ENCODE data around the gene GUCY1B1.
"Not testable (repeated sequence)": the region's sequence is repeated elsewhere in the genome, so short reads cannot be mapped to it uniquely, and the experiment has no call there.

Gene GUCY1B1

DNA sequence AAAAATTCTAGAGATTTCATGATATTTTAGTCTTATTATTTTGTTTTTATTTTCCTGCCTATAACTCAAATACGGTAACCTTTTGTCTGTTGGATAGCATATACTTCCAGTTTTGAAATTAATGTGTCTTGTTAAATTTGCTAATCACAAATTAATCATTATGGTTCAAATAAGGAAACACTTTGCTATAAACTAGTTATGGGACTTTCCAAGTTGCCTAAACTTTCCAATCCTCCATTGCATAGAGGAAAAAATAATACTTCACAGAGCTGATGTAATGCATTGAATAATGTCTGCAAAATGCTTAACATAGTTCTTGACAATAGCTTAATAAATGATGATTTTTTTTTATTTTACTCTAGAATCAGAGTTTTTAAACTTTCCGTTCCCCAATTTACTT lies 4.7 kb downstream of the GUCY1B1 start:
- no peak for DNase-seq

DNA sequence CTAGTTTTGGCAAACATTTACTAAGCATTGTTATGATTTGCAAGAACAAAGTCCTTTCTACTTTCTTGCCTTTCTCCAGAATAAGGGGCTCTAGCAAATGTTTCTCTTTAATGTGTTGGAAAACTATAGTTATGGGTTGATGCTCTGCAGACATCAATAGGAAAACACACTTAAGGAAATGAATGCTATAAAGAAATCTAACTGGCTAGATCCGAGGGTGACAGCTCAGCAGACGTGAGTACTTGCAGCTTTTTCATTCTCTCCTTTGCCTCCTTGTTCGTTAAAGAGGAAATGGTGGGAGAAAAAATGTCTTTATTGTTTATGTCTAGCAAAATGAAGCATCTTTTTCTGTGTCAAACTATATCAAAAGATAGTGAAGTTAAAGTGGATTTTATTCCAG lies 6.3 kb downstream of the GUCY1B1 start:
- no peak for DNase-seq

DNA sequence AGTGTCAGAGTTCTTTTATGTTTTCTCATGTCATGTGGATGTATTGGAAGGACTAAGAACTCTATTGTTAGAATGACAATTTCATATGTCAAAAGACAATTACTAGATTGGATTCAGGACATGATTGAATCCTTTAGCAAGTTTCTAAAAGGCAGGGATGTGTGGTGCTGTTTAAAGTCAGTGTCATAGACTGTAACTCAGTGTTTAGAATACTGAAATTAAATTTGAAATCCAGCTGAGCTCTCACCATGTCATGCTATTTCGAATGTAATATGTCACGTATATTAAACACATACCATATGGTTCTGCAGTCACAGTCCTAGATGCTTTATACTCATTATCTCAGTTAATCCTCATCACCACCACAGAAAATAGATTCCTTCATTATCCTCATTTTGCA lies 7.8 kb downstream of the GUCY1B1 start:
- DNase-seq, result no peak

DNA sequence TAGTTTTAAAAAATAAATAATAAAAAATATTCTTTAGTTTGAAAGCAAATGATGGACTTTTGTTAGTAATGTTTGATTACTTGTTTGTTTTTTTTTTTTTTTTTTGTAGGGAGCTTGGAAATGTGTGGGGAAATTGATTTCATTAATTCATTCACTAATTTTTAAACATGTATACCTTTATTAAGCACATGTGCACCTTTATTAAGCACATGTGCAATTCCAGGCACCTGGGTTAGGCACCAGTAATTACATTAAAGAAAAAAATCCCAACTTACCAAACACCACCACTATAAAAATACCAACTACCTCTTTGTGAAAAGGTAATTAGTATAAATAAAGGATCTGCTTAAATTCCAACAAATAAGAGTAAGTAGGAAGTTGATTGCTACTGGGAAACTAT lies 9.5 kb downstream of the GUCY1B1 start:
- no peak for DNase-seq

DNA sequence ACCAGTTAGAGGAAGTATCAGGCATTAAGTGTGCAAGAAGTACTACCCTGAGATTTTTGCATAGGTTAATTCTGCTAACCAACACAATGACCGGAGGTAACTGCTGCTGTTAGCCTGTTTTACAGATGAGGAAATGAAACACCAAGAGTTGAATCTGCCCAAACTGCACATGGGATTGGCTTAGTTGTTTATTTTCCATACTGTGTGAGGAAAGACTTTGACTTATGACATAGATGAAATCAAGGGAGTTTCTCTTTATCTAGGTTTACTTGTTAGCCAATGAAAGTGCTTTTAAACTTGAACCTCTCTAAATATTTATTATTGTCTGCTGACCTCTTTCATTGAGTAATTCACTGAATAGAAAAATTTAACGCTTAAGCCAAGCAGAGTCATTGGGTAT lies 10.3 kb downstream of the GUCY1B1 start:
- no peak for DNase-seq

DNA sequence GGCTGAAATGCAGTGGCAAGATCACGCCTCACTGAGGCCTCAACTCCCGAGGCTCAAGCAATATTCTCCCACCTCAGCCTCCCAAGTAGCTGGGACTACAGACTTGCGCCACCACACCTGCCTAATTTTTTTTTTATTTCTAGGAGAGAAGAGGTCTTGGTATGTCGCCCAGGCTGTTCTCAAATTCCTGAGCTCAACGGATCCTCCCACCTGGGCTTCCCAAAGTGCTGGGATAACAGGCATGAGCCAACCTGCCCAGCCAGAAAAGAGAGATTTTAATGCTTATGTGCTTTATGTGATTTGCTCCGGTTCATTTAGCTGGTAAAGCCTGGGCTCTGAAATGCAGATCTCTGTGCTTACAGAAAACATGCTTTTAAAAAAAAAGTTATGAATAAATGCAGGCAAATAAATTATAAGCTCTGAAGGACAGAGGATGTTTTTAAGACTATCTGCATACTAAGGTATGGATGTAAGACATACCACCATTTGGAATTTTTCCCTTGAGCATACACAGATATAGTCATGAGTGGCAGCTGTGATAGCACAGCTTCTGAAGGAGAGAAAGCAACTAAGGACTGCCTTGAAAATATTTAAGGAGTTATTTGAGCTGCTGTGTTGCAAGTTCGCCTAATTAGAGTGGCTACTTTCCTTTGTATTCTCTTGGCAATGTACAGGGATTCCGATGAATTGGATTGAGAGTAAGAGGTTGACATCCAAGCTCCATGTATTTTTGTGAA lies 13.8 kb downstream of the GUCY1B1 start:
- DNase-seq, result no peak

DNA sequence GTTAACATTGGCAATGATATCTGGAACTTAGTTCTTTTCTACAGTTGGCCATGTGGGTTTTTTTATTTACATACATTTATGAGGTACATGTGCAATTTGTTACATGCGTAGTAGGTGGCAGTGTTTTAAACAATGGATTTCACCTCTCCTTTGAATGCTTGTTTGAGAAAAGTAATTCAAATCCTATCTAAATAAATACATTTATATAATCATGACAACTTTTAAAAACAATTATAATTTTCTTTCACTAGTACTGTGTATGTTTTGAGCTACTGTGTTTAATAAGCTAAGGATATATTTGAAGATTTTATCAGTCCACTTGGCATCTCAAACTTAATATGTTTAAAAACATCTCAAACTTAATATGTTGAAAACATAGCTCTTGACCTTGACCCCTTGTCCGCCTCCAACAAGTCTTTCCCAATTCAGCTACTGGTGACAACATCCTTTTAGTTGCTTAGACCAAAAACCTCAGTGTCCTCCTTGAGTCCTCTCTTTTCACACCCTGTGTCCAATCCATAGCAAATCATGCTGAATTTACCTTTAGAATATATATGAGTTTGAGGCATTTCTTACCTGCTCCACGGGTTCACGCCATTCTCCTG lies 14.5 kb downstream of the GUCY1B1 start:
- no peak for DNase-seq

DNA sequence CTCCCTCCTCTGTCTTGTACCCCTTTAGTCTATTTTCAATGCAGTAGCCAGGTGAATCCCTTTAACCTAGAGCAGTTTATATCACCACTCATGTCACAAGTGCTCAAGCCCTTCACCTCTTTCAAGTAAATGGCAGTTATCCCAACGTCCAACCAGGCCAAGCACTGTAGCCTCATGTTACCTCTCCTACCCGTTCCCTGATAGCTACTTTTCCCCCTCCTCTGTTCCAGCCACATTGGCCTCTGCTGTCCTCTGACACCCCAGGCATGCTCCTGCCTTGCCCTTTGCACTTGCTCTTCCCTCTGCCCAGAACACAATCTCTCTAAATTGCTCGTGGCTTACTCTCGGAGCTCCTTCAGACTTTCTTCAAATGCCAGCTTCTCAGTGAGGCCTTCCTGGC lies 15.2 kb downstream of the GUCY1B1 start:
- DNase-seq, result no peak

DNA sequence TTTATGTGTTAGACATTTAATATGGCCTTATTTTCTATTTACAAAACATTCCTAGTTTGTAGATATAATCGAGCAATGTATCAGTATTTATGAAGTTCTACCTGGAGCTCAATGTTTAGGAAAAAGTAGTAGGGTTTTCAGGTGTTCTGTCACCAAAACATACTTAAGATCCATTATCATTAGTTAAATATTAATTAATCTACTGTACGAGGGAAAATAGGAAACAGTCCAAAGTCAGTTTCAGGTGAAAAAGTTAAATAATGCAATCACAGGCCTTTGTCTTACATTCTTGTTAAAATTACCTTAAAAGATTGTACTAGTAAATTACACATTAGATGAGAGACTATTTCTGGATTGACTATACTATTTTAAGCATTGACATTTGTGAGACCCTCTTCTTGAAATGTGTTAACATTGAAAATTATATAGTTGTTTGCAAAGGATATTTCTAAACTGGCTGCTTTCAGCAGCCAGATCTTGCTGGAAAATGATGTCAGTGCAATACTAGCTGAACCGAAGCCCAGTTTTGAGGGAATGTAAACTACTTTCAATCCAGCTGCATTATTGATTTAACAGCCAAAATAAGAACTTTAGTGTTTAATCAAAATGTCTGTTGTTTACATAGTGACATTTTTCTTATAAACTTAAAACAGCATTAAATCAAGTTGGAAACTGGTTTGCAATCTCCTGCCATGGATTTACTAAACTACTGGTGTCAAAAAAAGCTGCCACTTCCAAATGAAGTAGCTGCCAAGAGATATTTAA lies 19.3 kb downstream of the GUCY1B1 start:
- DNase-seq, result no peak

DNA sequence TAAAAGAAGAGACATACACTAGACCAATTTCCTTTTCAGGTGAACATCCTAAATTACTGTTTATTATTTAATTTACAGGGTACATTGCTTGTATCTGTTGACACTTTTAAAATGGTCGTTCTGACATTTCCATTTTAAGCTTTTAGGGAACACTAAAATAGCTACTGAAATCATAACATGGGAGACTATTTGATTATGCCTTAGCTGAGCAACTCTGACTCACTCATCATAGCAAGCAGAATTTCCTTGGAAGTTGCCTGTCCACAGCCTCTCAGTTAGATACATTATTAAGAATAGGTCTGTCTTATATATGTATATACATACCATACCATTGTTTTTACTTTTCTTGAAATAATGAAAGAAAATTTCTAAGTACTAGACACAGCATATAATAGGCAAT lies 22.0 kb downstream of the GUCY1B1 start:
- DNase-seq, result no peak

DNA sequence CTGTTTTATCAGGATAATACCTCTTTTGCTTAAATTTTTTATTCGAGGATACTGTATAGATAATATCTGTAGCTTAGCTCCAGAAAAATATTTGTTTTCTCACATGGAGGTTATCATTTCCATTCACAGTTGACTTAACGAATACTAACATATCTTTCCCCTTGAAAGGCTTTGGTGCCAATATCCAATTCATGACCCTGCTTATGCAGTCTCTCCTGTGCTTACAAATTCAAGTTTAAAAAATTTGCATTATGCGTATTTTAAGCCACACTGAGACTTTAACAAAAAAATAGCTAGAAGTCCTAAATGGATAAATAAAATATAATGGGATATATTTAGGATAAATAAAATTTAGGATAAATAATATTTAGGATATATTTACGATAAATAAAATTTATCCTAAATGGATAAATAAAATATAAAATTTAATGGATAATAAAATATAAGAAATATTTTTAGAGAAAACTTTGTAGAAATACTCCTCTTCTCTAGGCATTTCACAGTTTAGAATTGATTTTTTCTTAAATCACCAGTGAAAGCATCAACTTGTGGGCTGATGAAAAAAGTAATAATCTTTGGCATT lies 22.5 kb downstream of the GUCY1B1 start:
- DNase-seq, result no peak

DNA sequence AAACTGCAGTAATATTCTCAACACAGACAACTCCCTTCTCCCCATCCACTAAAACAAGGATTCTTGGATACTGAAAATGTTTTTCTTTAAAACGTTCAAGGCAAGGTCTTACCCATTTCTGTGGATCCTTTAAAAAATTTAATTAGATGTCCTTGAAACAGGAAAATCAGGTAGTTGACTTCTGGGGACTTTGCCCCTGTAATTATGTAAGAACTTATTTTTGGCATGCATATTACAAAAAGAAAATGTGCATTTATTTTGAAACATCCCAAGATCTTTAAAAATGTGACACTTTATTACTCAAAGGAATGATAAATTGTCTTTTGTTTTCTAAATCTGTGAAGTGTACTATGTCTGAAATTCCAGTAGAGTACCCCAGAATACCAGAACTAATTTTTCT lies 25.8 kb downstream of the GUCY1B1 start:
- DNase-seq, result no peak

DNA sequence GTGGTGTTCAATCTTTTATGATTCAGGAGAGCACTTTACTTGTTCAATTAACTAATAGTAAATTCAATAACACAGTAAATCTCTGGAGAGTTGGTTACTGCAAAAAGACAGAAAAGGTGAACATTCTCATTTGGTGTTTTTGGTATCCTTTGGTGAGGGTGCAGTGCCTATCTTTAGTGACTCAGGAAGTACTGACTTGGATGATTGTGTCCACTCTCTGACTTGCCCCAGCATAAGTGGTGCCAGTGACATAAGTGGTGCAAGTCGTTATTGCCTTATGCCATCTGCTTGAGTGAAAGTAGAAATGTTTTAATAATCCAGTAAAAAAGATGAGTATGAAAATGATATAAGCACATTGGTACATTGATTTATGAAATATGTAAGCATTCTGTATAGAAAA lies 27.0 kb downstream of the GUCY1B1 start:
- DNase-seq, result no peak

DNA sequence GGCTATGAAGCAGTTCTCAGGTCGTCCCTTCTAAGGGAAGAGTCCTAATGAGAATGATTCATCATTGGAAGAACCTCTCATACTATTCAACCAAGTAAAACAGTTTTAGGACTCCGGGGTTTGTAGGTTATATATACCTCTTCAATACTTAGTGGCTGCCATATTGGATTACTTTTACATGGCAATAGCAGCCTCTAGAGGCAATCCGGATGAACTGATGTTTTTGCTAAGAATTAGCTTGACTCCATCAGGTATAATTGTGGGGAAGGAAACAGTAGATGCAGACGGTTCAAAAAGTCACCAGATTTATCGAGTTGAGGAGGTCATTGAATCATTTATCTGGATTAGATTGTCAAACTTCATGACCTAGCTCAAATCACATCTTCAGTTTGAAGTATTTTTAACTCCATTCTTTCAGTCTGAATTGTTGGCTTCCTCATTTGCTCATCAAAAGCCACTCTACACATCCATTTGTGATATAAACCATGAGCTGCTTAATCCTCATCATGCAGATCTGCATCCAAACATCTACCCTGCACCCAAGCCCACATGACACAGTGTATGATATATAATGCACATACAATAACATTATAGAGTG lies 28.4 kb downstream of the GUCY1B1 start:
- no peak for DNase-seq

DNA sequence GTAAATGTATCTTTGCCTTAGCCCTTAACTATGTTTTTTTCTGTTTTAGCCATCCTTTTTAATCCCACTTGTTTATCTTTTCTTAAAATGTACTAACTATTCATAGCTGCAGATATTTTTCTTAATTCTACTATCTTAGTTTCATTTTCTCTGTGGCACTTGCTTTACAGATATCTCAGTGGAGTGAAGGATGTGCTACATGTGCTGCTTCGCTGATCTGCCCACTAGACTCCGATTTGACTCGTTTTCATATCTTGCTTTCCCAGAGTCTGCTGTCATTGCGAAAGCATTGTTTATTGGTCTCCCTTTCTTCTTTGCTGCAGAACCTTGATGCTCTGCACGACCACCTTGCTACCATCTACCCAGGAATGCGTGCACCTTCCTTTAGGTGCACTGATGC lies 30.6 kb downstream of the GUCY1B1 start:
- no peak for DNase-seq

DNA sequence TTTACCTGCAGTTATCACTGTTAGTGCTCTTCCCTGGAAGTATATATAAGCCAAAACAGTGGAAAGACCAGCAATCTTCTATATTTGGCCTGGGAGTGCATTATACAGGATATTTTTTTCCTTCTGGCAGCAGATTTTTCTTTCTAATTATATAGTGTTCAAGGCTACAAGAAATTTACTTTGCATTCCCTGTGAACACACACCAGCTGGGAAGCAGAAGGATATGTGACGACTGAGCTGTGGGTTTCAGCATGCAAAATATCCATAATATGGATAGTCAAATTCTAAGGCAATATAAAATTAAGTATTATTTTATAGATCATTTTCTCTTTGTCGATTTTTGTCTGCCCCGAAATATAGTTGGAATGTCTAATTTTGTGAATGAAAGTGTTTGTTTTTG lies 31.2 kb downstream of the GUCY1B1 start:
- no peak for DNase-seq

DNA sequence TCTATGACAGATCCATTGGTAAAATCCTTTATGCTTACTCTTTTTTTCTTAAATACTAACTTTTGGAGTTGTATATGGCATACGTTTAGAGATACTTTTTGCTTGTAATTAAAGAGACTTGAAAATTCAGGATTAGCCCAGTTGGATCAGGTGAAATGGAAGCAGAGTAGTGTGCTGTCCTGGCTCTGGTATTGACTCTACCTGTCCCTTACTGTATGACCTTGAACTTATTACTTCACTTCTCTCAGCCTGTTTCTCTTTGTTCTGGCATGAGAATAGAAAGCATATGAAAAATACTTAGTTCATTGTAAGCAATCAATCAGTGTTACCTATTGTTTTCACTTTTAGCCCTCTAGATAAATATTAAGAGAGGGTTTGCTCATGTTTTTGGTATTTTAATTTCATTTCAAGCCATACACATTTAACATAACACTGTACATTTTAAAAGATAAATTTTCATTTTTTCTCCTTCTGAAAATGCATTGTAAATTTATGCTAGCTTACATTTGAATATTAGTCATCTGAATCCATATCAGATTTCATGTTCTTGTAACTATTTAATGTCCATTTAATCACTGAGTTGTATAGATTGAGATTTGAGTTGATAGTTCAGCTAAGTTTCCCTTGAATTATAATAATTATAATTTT lies 35.9 kb downstream of the GUCY1B1 start:
- no peak for DNase-seq

DNA sequence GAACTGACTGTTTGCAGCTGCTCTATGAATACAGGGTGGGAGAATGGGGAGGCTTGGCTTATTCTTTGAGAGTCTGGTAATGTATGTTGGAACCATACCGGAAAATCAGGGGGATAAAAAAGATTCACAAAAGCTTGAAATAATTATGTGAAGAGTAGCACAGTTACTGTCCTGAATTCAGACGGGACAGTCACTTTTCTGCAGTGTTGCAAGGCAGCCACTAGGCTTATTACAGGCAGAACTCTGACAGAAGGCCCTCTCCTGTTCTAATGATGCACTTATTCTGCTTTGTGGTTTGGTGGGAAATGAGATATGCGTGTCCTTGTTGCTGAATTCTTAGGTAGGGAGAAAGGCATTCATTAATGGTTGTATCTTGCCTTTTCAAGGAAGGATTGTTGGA lies 37.2 kb downstream of the GUCY1B1 start:
- DNase-seq, result no peak

DNA sequence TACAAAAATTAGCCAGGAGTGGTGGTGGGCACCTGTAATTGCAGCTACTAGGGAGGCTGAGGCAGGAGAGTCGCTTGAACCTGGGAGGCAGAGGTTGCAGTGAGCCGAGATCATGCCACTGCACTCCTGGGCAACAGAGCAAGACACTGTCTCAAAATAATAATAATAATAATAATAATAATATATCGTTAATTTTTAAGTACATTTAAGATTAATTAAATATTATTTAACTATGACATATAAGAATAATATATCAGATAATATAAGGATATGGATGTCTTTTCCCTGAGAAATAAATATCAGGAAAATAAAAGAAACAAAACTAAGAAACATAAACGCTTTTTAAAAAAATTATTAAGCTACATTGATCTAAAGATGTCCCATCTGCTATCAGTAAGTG lies 38.8 kb downstream of the GUCY1B1 start:
- DNase-seq, result not testable (repeated sequence)

DNA sequence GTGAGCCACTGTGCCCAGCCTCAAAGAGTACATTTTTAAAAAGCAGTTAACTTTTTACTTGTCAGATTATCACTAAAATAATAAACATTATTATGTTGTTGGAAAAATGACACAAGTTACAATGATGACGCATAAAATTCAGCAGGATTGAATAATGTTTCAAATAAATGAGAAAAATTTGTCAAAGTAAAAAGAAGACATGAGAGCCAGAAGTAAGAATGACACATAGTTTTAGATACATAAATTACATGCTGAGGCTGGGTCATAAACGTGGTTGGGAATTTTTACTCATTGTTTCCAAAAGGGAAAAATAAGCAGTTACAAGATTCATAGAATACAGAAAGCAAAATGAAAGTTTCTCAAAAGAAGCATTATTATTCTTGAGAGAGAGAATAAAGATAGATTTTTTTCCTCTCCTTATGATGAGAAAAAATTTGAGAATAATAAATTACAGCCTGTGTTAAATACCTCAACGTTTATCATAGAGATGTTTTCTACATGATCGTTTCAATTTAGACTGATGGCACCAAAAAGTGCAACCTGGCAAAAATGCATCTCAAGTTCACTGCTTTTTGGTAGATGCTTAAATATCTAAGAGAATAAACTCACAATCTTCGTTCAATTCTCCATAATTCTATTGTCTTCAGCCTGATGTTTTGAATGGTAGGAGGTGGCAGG lies 40.4 kb downstream of the GUCY1B1 start:
- DNase-seq, result no peak

DNA sequence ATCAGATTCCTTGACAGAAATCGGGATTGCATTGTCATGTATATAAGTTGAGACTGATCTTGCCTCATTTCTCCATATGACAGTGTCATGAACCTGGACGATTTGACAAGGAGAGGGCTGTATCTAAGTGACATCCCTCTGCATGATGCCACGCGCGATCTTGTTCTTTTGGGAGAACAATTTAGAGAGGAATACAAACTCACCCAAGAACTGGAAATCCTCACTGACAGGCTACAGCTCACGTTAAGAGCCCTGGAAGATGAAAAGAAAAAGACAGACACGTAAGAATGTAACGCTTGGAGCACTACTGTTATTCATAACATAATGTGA lies 40.9 kb downstream of the GUCY1B1 start:
- no peak for DNase-seq

DNA sequence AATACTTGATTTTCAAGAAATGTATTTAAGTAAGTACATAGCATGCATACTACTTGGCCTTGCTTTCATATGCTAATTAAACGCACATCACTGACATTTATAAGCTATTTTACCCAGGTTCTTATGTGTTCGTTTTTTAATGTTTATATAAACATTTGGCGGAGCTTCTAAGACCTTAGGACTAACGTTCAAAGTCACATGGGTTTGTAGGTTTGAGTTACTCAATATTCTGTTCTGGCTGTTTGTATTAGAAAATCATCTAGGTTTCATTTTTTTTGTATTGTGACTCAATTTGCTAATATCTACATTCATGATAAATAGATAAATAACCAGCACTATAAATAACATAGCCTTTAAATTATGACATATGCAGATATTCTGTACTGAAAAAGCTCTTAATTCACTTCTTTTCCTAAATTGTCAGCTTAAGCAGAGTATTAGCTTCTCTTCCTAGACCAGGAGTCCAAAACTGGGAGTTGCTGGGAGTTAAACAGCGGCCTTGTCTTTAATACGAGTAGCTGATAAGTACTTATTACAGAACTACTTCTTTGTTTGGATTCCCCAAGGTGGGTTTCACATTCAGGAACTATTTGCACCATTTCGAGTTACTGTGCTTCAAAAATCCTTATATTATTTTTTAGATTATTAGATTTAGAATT lies 42.0 kb downstream of the GUCY1B1 start:
- no peak for DNase-seq

All from activated naive CD4-positive, alpha-beta T cell (primary cell).